ENCODE results near the gene RBM17. TPM values are rescaled to one million over a fixed set of nuclear protein-coding genes. Genes with fewer than 3 reads are reported as not detected.

The RBM17 gene
- total RNA-seq, 1 experiment from 2014 or later: 160 TPM

DNA sequence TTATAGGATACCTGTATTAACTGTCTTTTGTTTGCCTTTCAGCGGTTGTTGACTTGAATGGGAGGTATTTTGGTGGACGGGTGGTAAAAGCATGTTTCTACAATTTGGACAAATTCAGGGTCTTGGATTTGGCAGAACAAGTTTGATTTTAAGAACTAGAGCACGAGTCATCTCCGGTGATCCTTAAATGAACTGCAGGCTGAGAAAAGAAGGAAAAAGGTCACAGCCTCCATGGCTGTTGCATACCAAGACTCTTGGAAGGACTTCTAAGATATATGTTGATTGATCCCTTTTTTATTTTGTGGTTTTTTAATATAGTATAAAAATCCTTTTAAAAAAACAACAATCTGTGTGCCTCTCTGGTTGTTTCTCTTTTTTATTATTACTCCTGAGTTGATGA, 26.6 kb downstream of the RBM17 start (continued):
- TF ChIP-seq, protein P1, sequence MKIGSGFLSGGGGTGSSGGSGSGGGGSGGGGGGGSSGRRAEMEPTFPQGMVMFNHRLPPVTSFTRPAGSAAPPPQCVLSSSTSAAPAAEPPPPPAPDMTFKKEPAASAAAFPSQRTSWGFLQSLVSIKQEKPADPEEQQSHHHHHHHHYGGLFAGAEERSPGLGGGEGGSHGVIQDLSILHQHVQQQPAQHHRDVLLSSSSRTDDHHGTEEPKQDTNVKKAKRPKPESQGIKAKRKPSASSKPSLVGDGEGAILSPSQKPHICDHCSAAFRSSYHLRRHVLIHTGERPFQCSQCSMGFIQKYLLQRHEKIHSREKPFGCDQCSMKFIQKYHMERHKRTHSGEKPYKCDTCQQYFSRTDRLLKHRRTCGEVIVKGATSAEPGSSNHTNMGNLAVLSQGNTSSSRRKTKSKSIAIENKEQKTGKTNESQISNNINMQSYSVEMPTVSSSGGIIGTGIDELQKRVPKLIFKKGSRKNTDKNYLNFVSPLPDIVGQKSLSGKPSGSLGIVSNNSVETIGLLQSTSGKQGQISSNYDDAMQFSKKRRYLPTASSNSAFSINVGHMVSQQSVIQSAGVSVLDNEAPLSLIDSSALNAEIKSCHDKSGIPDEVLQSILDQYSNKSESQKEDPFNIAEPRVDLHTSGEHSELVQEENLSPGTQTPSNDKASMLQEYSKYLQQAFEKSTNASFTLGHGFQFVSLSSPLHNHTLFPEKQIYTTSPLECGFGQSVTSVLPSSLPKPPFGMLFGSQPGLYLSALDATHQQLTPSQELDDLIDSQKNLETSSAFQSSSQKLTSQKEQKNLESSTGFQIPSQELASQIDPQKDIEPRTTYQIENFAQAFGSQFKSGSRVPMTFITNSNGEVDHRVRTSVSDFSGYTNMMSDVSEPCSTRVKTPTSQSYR (CRISPR knock-in tag; IDR thresholded peaks at IDR 0.05): no peak
- no peak for TF ChIP-seq ZNF232 (CRISPR knock-in tag; IDR thresholded peaks at IDR 0.05)

- DNase-seq (ENCODE audit: low spot score) (no peak), ATAC-seq (no peak)
- peaks cover 6% of the 10 kb centered on the region for H3K4me1 Mint-ChIP-seq
- TF ChIP-seq, protein P2, sequence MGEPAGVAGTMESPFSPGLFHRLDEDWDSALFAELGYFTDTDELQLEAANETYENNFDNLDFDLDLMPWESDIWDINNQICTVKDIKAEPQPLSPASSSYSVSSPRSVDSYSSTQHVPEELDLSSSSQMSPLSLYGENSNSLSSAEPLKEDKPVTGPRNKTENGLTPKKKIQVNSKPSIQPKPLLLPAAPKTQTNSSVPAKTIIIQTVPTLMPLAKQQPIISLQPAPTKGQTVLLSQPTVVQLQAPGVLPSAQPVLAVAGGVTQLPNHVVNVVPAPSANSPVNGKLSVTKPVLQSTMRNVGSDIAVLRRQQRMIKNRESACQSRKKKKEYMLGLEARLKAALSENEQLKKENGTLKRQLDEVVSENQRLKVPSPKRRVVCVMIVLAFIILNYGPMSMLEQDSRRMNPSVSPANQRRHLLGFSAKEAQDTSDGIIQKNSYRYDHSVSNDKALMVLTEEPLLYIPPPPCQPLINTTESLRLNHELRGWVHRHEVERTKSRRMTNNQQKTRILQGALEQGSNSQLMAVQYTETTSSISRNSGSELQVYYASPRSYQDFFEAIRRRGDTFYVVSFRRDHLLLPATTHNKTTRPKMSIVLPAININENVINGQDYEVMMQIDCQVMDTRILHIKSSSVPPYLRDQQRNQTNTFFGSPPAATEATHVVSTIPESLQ (CRISPR knock-in tag; IDR thresholded peaks at IDR 0.05): no peak
- TF ChIP-seq TP53 (CRISPR knock-in tag; IDR thresholded peaks at IDR 0.05) (no peak), NFYB (CRISPR knock-in tag; conservative IDR thresholded peaks at IDR 0.05; ENCODE audit: low read depth) (no peak), SOX15 (CRISPR knock-in tag; IDR thresholded peaks at IDR 0.05) (no peak), NR2C2 (CRISPR knock-in tag; IDR thresholded peaks at IDR 0.05) (no peak), ATF2 (CRISPR knock-in tag; IDR thresholded peaks at IDR 0.05; ENCODE audit: borderline replicate concordance, low read depth) (no peak), TEAD1 (CRISPR knock-in tag; IDR thresholded peaks at IDR 0.05) (no peak), SMAD4 (CRISPR knock-in tag; IDR thresholded peaks at IDR 0.05) (no peak), AFF4 (CRISPR knock-in tag; IDR thresholded peaks at IDR 0.05; ENCODE audit: borderline replicate concordance) (no peak), ZBTB21 (CRISPR knock-in tag; IDR thresholded peaks at IDR 0.05; ENCODE audit: borderline replicate concordance) (no peak), CREM (CRISPR knock-in tag; IDR thresholded peaks at IDR 0.05) (no peak), E2F1 (CRISPR knock-in tag; IDR thresholded peaks at IDR 0.05) (no peak), CDX4 (CRISPR knock-in tag; IDR thresholded peaks at IDR 0.05; ENCODE audit: borderline replicate concordance) (no peak), ZNF416 (CRISPR knock-in tag; IDR thresholded peaks at IDR 0.05) (no peak)
- H3K36me3 Mint-ChIP-seq: peaks cover 50% of the 10 kb centered on the region
- no peak overlapping the region for H3K27ac Mint-ChIP-seq
- H3K9me3 Mint-ChIP-seq: no peaks in the 10 kb centered on the region
- POLR2A ChIA-PET: no interaction called here
- no peaks in the 10 kb centered on the region for H3K27me3 Mint-ChIP-seq (ENCODE audit: low read depth)
- H3K4me3 Mint-ChIP-seq: no peak overlapping the region
- CTCF ChIA-PET: no interaction called here
Observed at GRCh38 chr10:6115824-6116350, 27.1 kb downstream of the RBM17 start.
